ENCODE measurements around the gene NAALADL1. TPM values are rescaled to one million over a fixed set of nuclear protein-coding genes. Genes with fewer than 3 reads are reported as not detected.

Gene NAALADL1
- total RNA-seq, 1 experiment from 2014 or later: 0.23 TPM

GRCh38 chr11:65104628-65105027, 46.3 kb upstream of the NAALADL1 start:
- no peak for TF ChIP-seq CTCF (IDR thresholded peaks at IDR 0.05; ENCODE audit: insufficient read depth in 1 of 2, low read depth in 1 of 2, low read length in 1 of 2, severe bottlenecking in 1 of 2, unreplicated experiment in 1 of 2)
- Mint-ChIP-seq H3K4me3 (ENCODE audit: unreplicated experiment) (no peak overlapping the region), H3K27ac (ENCODE audit: unreplicated experiment) (no peak overlapping the region), H3K4me1 (ENCODE audit: low read depth, unreplicated experiment) (no peaks in the 10 kb centered on the region), H3K27me3 (ENCODE audit: insufficient read depth, unreplicated experiment) (no peaks in the 10 kb centered on the region), H3K36me3 (ENCODE audit: insufficient read depth, unreplicated experiment) (peaks cover 31% of the 10 kb centered on the region), H3K9me3 (ENCODE audit: unreplicated experiment) (no peaks in the 10 kb centered on the region)
- Histone ChIP-seq H3K4me1 (no peaks in the 10 kb centered on the region), H3K27me3 (replicated peaks; ENCODE audit: control insufficient read depth, insufficient read depth, low read length) (no peaks in the 10 kb centered on the region), H3K36me3 (ENCODE audit: control insufficient read depth, insufficient read depth, low read length) (no peaks in the 10 kb centered on the region; the same call in 1 of the 2 replicates), H3K9me3 (no peaks in the 10 kb centered on the region), H3K4me3 (ENCODE audit: low read depth, low read length) (no peak overlapping the region)
- intact Hi-C loops (cut with micrococcal nuclease; ENCODE audit: unreplicated experiment): no loop called here
- DNase-seq: no peak
- CTCF ChIA-PET: no interaction called here
- POLR2A ChIA-PET: no interaction called here
- no TSS peak for BruUV-seq (replicated peaks)

- H3K27me3 ChIP-seq (replicated peaks; ENCODE audit: control insufficient read depth, insufficient read depth, low read length): no peaks in the 10 kb centered on the region
- Mint-ChIP-seq H3K9me3 (ENCODE audit: unreplicated experiment) (no peaks in the 10 kb centered on the region), H3K4me3 (ENCODE audit: unreplicated experiment) (no peak overlapping the region), H3K27me3 (ENCODE audit: insufficient read depth, unreplicated experiment) (no peaks in the 10 kb centered on the region), H3K4me1 (ENCODE audit: low read depth, unreplicated experiment) (peaks cover 6% of the 10 kb centered on the region), H3K27ac (ENCODE audit: unreplicated experiment) (no peak overlapping the region), H3K36me3 (ENCODE audit: insufficient read depth, unreplicated experiment) (peaks cover 37% of the 10 kb centered on the region)
- H3K9me3 ChIP-seq: no peaks in the 10 kb centered on the region
- CTCF ChIA-PET: no interaction called here
- H3K36me3 ChIP-seq (ENCODE audit: control insufficient read depth, insufficient read depth, low read length): peaks cover 2% of the 10 kb centered on the region; the same call in 1 of the 2 replicates
- TF ChIP-seq CTCF (IDR thresholded peaks at IDR 0.05; ENCODE audit: insufficient read depth in 1 of 2, low read depth in 1 of 2, low read length in 1 of 2, severe bottlenecking in 1 of 2, unreplicated experiment in 1 of 2): no peak
- intact Hi-C loops (cut with micrococcal nuclease; ENCODE audit: unreplicated experiment): no loop called here
- BruUV-seq (replicated peaks): no TSS peak
- no peaks in the 10 kb centered on the region for H3K4me1 ChIP-seq
- POLR2A ChIA-PET: no interaction called here
- no peak overlapping the region for H3K4me3 ChIP-seq (ENCODE audit: low read depth, low read length)
- no peak for DNase-seq
Observed at GRCh38 chr11:65103476-65103875, 45.1 kb upstream of the NAALADL1 start.

GRCh38 chr11:65102142-65103095, 44.1 kb upstream of the NAALADL1 start:
- Mint-ChIP-seq H3K27me3 (ENCODE audit: insufficient read depth, unreplicated experiment) (no peaks in the 10 kb centered on the region), H3K9me3 (ENCODE audit: unreplicated experiment) (no peaks in the 10 kb centered on the region), H3K4me3 (ENCODE audit: unreplicated experiment) (no peak overlapping the region), H3K27ac (ENCODE audit: unreplicated experiment) (no peak overlapping the region), H3K36me3 (ENCODE audit: insufficient read depth, unreplicated experiment) (peaks cover 37% of the 10 kb centered on the region), H3K4me1 (ENCODE audit: low read depth, unreplicated experiment) (peaks cover 6% of the 10 kb centered on the region)
- Histone ChIP-seq H3K4me1 (0 out of 2 replicates have a peak, but pooled peaks cover under 1% of the 10 kb centered on the region), H3K4me3 (ENCODE audit: low read depth, low read length) (no peak overlapping the region), H3K36me3 (ENCODE audit: control insufficient read depth, insufficient read depth, low read length) (peaks cover 2% of the 10 kb centered on the region; the same call in 1 of the 2 replicates), H3K9me3 (no peaks in the 10 kb centered on the region), H3K27me3 (replicated peaks; ENCODE audit: control insufficient read depth, insufficient read depth, low read length) (no peaks in the 10 kb centered on the region)
- ChIA-PET CTCF (interaction anchor here (1.2 kb wide), 1 partner anchor 9 kb away, joined by 5 read pairs; the partner anchor contains the start of gene TM7SF2), POLR2A (interaction anchor here (1.1 kb wide), 1 partner anchor 15 kb away, joined by 9 read pairs; the partner anchor contains the start of gene ZNHIT2)
- intact Hi-C loops (cut with micrococcal nuclease; ENCODE audit: unreplicated experiment): no loop called here
- BruUV-seq (replicated peaks): no TSS peak
- TF ChIP-seq CTCF (IDR thresholded peaks at IDR 0.05; ENCODE audit: insufficient read depth in 1 of 2, low read depth in 1 of 2, low read length in 1 of 2, severe bottlenecking in 1 of 2, unreplicated experiment in 1 of 2): no peak
- no peak for DNase-seq
